Activated gamma-delta T cell treated with Interleukin-2 at 50 U/mL for 16 hours (primary cell): ENCODE data around the gene CDCA4.

Experiments used
- DNase-seq: peaks from one replicate; pipeline ENCODE4 v3.0.0-alpha.2; 2020

CDCA4 gene

GRCh38 chr14:104985675-104986486 lies 35.0 kb downstream of the CDCA4 start, which contains the start of gene CLBA1:
Gene CLBA1 (plus strand): TSS chr14:104985788. CDS start chr14:104986432, 644 bp downstream.
- peak; percentile 83 for DNase-seq

- DNase-seq: no peak
Observed at GRCh38 chr14:104984056-104984894, 36.6 kb downstream of the CDCA4 start.

GRCh38 chr14:104983231-104983721 lies 37.6 kb downstream of the CDCA4 start:
- DNase-seq: no peak

- DNase-seq: no peak
Observed at GRCh38 chr14:104982548-104983230, 38.2 kb downstream of the CDCA4 start.

- no peak for DNase-seq
Observed at GRCh38 chr14:104981699-104982541, 39.0 kb downstream of the CDCA4 start.

GRCh38 chr14:104980611-104981531 lies 40.0 kb downstream of the CDCA4 start:
- DNase-seq: no peak

GRCh38 chr14:104979758-104980610 lies 40.9 kb downstream of the CDCA4 start:
- DNase-seq: no peak

GRCh38 chr14:104978746-104979691 lies 41.9 kb downstream of the CDCA4 start:
- no peak for DNase-seq

GRCh38 chr14:104977681-104978653 lies 42.9 kb downstream of the CDCA4 start, which contains the start of gene AHNAK2:
Gene AHNAK2 (minus strand): TSS chr14:104978374. CDS start chr14:104978237, 137 bp downstream.
- no peak for DNase-seq

- no peak for DNase-seq
Observed at GRCh38 chr14:104977008-104977680, 43.7 kb downstream of the CDCA4 start.

- DNase-seq: peak; percentile 87
Observed at GRCh38 chr14:104976198-104977007, 44.5 kb downstream of the CDCA4 start.

- DNase-seq: no peak
Observed at GRCh38 chr14:104975481-104976197, 45.2 kb downstream of the CDCA4 start.

- no peak for DNase-seq
Observed at GRCh38 chr14:104974665-104975390, 46.1 kb downstream of the CDCA4 start.

- no peak for DNase-seq
Observed at GRCh38 chr14:104974146-104974541, 46.7 kb downstream of the CDCA4 start.
